SK-N-SH (cell line): Measurements from ENCODE around the gene TMEM225B. TPM values are rescaled to one million over a fixed set of nuclear protein-coding genes. Genes with fewer than 3 reads are reported as not detected.

ENCODE experiments used
- CTCF ChIA-PET: fragments of 300-600, 350-600 bp; formaldehyde crosslinking; extraction: SDS; loops from one replicate; lab custom pipeline; 2021; lab: Yijun Ruan, JAX
- POLR2A ChIA-PET: fragments of 350-600 bp; sonication (Branson Sonifier 250); formaldehyde crosslinking; extraction: SDS; loops from one replicate; lab custom pipeline; 2020; ENCODE audit warnings: antibody characterized with exemption, inconsistent platforms; lab: Yijun Ruan, JAX
- DNase-seq: peaks from one replicate; pipeline ENCODE4 v3.0.0; 2012
- H2AFZ ChIP-seq: fragments of 200-600 bp; sonication (generic); 2 replicates; pipeline ENCODE4 v1.8.1; 2016; ENCODE audit warnings: antibody characterized with exemption, mild to moderate bottlenecking, low read depth
- H3F3A ChIP-seq: fragments of 200-600 bp; sonication (generic); replicated peaks from 2 replicates; pipeline ENCODE3; 2016; ENCODE audit warnings: antibody characterized with exemption, mild to moderate bottlenecking; ENCODE audit not compliant: insufficient read depth
- H3K27ac ChIP-seq, 2 experiments: fragments of 200-500 bp in 1 of 2; fragments of 200-600 bp in 1 of 2; sonication (Bioruptor generic) in 1 of 2; sonication (generic), shearing (Covaris generic) in 1 of 2; 2 replicates each; pipeline versions ENCODE4 v1.5.1 to v1.6.1; 2014 to 2016; ENCODE audit warnings: low read depth in 2 of 2, inconsistent platforms in 1 of 2, low read length in 1 of 2, mild to moderate bottlenecking in 1 of 2, mixed read lengths in 1 of 2
- H3K27me3 ChIP-seq: fragments of 200-600 bp; sonication (generic), shearing (Covaris generic); 2 replicates; pipeline ENCODE4 v1.6.1; 2016; ENCODE audit warnings: mixed run types; ENCODE audit not compliant: insufficient read depth
- H3K36me3 ChIP-seq, 2 experiments: fragments of 200-500 bp in 1 of 2; fragments of 200-600 bp in 1 of 2; sonication (Bioruptor generic) in 1 of 2; sonication (generic) in 1 of 2; replicated peaks in 1 of 2; 2 replicates each; pipeline versions ENCODE3 to v1.5.1; 2014 to 2016; ENCODE audit warnings: low read length in 1 of 2, mild to moderate bottlenecking in 1 of 2; ENCODE audit not compliant: insufficient read depth in 2 of 2, control insufficient read depth in 1 of 2
- H3K4me1 ChIP-seq, 2 experiments: fragments of 200-500 bp in 1 of 2; fragments of 200-600 bp in 1 of 2; sonication (Bioruptor generic) in 1 of 2; sonication (generic), shearing (Covaris generic) in 1 of 2; 2 replicates each; pipeline versions ENCODE4 v1.5.1 to v1.6.1; 2014 to 2016; ENCODE audit warnings: low read depth in 1 of 2, low read length in 1 of 2, mixed run types in 1 of 2; ENCODE audit not compliant: insufficient read depth in 2 of 2, control insufficient read depth in 1 of 2
- H3K4me2 ChIP-seq: fragments of 200-600 bp; sonication (generic), shearing (Covaris generic); 2 replicates; pipeline ENCODE4 v1.6.1; 2017; ENCODE audit warnings: mixed run types
- H3K4me3 ChIP-seq, 2 experiments: fragments of 200-500 bp in 1 of 2; fragments of 200-600 bp in 1 of 2; sonication (Bioruptor generic) in 1 of 2; sonication (generic), shearing (Covaris generic) in 1 of 2; 2 replicates each; pipeline versions ENCODE4 v1.5.1 to v1.8.1; 2014 to 2016; ENCODE audit warnings: low read depth in 2 of 2, inconsistent platforms in 1 of 2, low read length in 1 of 2, mild to moderate bottlenecking in 1 of 2, mixed read lengths in 1 of 2, moderate library complexity in 1 of 2
- H3K79me2 ChIP-seq: fragments of 200-600 bp; sonication (generic); 2 replicates; pipeline ENCODE4 v1.8.1; 2017; ENCODE audit warnings: mild to moderate bottlenecking; ENCODE audit not compliant: insufficient read depth
- H3K9ac ChIP-seq: fragments of 200-600 bp; sonication (generic); 2 replicates; pipeline ENCODE4 v1.6.1; 2017; ENCODE audit warnings: mixed run types
- H3K9me2 ChIP-seq: fragments of 200-600 bp; sonication (generic); 2 replicates; pipeline ENCODE4 v1.6.1; 2017; ENCODE audit warnings: mixed run types
- H3K9me3 ChIP-seq: fragments of 200-600 bp; sonication (generic); 2 replicates; pipeline ENCODE4 v1.6.1; 2017; ENCODE audit warnings: mixed run types, mild to moderate bottlenecking, moderate library complexity
- H4K20me1 ChIP-seq: fragments of 200-600 bp; sonication (generic); 2 replicates; pipeline ENCODE4 v1.6.1; 2017; ENCODE audit warnings: mild to moderate bottlenecking, mixed run types; ENCODE audit not compliant: insufficient read depth
- EP300 ChIP-seq, 2 experiments: IDR thresholded peaks; 2 replicates each; pipeline versions ENCODE4 v1.4.0 to v1.6.1; 2012; ENCODE audit warnings: borderline replicate concordance in 1 of 2, low read depth in 1 of 2, low read length in 1 of 2
- EZH2phosphoT487 ChIP-seq: fragments of 200-600 bp; sonication (generic); IDR thresholded peaks from 2 replicates; pipeline ENCODE4 v1.6.1; 2017; ENCODE audit warnings: low read depth, mixed run types, mild to moderate bottlenecking, antibody characterized with exemption, moderate library complexity, borderline replicate concordance
- FOXJ3 ChIP-seq: sonication (generic); formaldehyde crosslinking; IDR thresholded peaks from 2 replicates; pipeline ENCODE4 v1.5.1; 2020; ENCODE audit warnings: mild to moderate bottlenecking, missing genetic modification reagents
- FOXM1 ChIP-seq: IDR thresholded peaks from 2 replicates; pipeline ENCODE4 v1.4.0; 2012; ENCODE audit warnings: low read depth, mild to moderate bottlenecking
- GABPA ChIP-seq: IDR thresholded peaks from 2 replicates; pipeline ENCODE4 v1.4.0; 2012; ENCODE audit warnings: low read depth, mild to moderate bottlenecking
- GATA2 ChIP-seq: sonication (generic); formaldehyde crosslinking; IDR thresholded peaks from 2 replicates; pipeline ENCODE4 v1.5.0; 2020; ENCODE audit warnings: mild to moderate bottlenecking, missing genetic modification reagents
- IRF3 ChIP-seq: fragments of 150-350 bp; IDR thresholded peaks from 2 replicates; pipeline ENCODE4 v1.6.1; 2016; ENCODE audit warnings: mild to moderate bottlenecking, low read depth, low read length
- MAX ChIP-seq: IDR thresholded peaks from 2 replicates; pipeline ENCODE4 v1.4.0; 2012; ENCODE audit warnings: low read depth
- MEF2A ChIP-seq: IDR thresholded peaks from 2 replicates; pipeline ENCODE4 v1.4.0; 2012; ENCODE audit warnings: low read depth, borderline replicate concordance
- MXI1 ChIP-seq: IDR thresholded peaks from 2 replicates; pipeline ENCODE4 v1.6.1; 2012; ENCODE audit warnings: mild to moderate bottlenecking, low read depth, low read length, improper control_type of control experiment
- NRF1 ChIP-seq: IDR thresholded peaks from 2 replicates; pipeline ENCODE4 v1.6.1; 2012; ENCODE audit warnings: low read depth, mild to moderate bottlenecking, low read length
- POLR2AphosphoS5 ChIP-seq: IDR thresholded peaks from 2 replicates; pipeline ENCODE4 v1.6.1; 2012; ENCODE audit warnings: low read depth, low read length
- RCOR1 ChIP-seq: fragments of 150-350 bp; IDR thresholded peaks from 2 replicates; pipeline ENCODE4 v1.6.1; 2017; ENCODE audit warnings: antibody characterized with exemption, low read length
- REST ChIP-seq: IDR thresholded peaks from 2 replicates; pipeline ENCODE4 v1.6.1; 2012; ENCODE audit warnings: mild to moderate bottlenecking, low read depth, low read length, moderate library complexity
- RXRA ChIP-seq: IDR thresholded peaks from 2 replicates; pipeline ENCODE4 v1.4.0; 2012; ENCODE audit warnings: low read depth, mild to moderate bottlenecking, borderline replicate concordance
- SMC3 ChIP-seq: IDR thresholded peaks from 2 replicates; pipeline ENCODE4 v1.6.1; 2012; ENCODE audit warnings: low read depth, low read length, improper control_type of control experiment
- TAF1 ChIP-seq: IDR thresholded peaks from 2 replicates; pipeline ENCODE4 v1.6.1; 2012; ENCODE audit warnings: low read depth, mild to moderate bottlenecking, low read length, moderate library complexity, borderline replicate concordance
- TCF12 ChIP-seq: IDR thresholded peaks from 2 replicates; pipeline ENCODE4 v1.4.0; 2012
- USF2 ChIP-seq: fragments of 150-350 bp; IDR thresholded peaks from 2 replicates; pipeline ENCODE4 v1.6.1; 2017; ENCODE audit warnings: antibody characterized with exemption, low read length, low read depth, borderline replicate concordance
- WGBS: methylation state at CpG from one replicate; pipeline ENCODE4 v1.1.6; 2017; ENCODE audit warnings: low lambda C conversion rate; 5-methylcytosine and 5-hydroxymethylcytosine counted together
- polyA plus RNA-seq, 3 experiments: library from polyadenylated mRNA; depleted of rRNA; stranded (reverse); fragments of >200 nt; gene quantifications; 2 replicates each; pipeline ENCODE4 v1.2.3, GENCODE V29; 2012

The TMEM225B gene
- polyA plus RNA-seq, 1 of the 3 experiments (the other 2 are of a cell fraction): 1.5 TPM

- TF ChIP-seq USF2 (no peak), MEF2A (no peak), GATA2 (no peak), IRF3 (no peak), POLR2AphosphoS5 (no peak), TCF12 (no peak), GABPA (no peak), EP300 (IDR thresholded peaks at IDR 0.05; ENCODE audit: borderline replicate concordance in 1 of 2, low read depth in 1 of 2, low read length in 1 of 2) (no peak), NRF1 (no peak), SMC3 (no peak), RCOR1 (no peak)
Measured at GRCh38 chr7:99621271-99621670, 23.2 kb downstream of the TMEM225B start (continued).

- no peaks in the 10 kb centered on the region for H4K20me1 ChIP-seq
- no peak overlapping the region for H3K9ac ChIP-seq
- no peak for TF ChIP-seq REST
- no peak for TF ChIP-seq RXRA
- TF ChIP-seq FOXJ3 (CRISPR knock-in tag): no peak
- TF ChIP-seq MAX: no peak
- TF ChIP-seq MXI1: no peak
- TF ChIP-seq POLR2AphosphoS5: no peak
- TF ChIP-seq EZH2phosphoT487: no peak
- TF ChIP-seq TAF1: no peak
- no peak for TF ChIP-seq SMC3
- TF ChIP-seq MEF2A: no peak
- no peak for TF ChIP-seq FOXM1
- TF ChIP-seq, all 33 proteins: peak for 0
- Histone ChIP-seq H3K9me3 (no peaks in the 10 kb centered on the region), H3K4me3 (no peak overlapping the region), H2AFZ (no peak overlapping the region), H3F3A (peaks cover 15% of the 10 kb centered on the region), H3K4me2 (no peak overlapping the region), H3K9me2 (no peaks in the 10 kb centered on the region), H3K36me3 (peaks cover 77 to 90% of the 10 kb centered on the region in 2 experiments), H3K79me2 (peaks cover 37% of the 10 kb centered on the region), H3K27ac (no peak overlapping the region), H3K27me3 (no peaks in the 10 kb centered on the region), H3K4me1 (peaks cover 5% of the 10 kb centered on the region in 2 experiments; a peak in 3 of 4 replicates)
- no peak for DNase-seq
- WGBS: 95% methylated on average over 10 of the region's 10 CpGs
- ChIA-PET POLR2A (no interaction called here), CTCF (interaction anchor here (1.1 to 1.2 kb wide), 2 partner anchors 18 to 42 kb away, joined by 3 to 5 read pairs; no protein-coding TSS in a partner anchor)
Measured at GRCh38 chr7:99622596-99622995, 24.5 kb downstream of the TMEM225B start.
